GM21447 (cell line): ENCODE data around the gene IFI30.

Source experiments
- ATAC-seq: cut with Tn5 transposase; IDR thresholded peaks from one replicate; pipeline ENCODE4 v1.9.1; 2021; ENCODE audit not compliant: unreplicated experiment

IFI30 gene

GRCh38 chr19:18170714-18171255 is 2.8 kb upstream of the IFI30 start:
- ATAC-seq: no peak

- ATAC-seq: no peak
These were observed 1.8 kb upstream of the IFI30 start for GRCh38 chr19:18171605-18172327.

- ATAC-seq: no peak
These were observed 1.1 kb upstream of the IFI30 start for GRCh38 chr19:18172331-18173053.

- ATAC-seq: peak; percentile 3
These were observed 500 bp upstream of the IFI30 start for GRCh38 chr19:18173054-18173571.

- ATAC-seq: no peak
These were observed 1.4 kb downstream of the IFI30 start for GRCh38 chr19:18174983-18175382.

GRCh38 chr19:18176367-18177310 is 3.0 kb downstream of the IFI30 start:
- ATAC-seq: no peak

GRCh38 chr19:18179957-18180356 is 6.3 kb downstream of the IFI30 start:
- ATAC-seq: no peak

GRCh38 chr19:18183529-18183928 is 9.9 kb downstream of the IFI30 start:
- ATAC-seq: no peak

- no peak for ATAC-seq
These were observed 11.9 kb downstream of the IFI30 start for GRCh38 chr19:18185538-18185937.

GRCh38 chr19:18190278-18190677 is 16.7 kb downstream of the IFI30 start:
- no peak for ATAC-seq

GRCh38 chr19:18191640-18192062 is 18.0 kb downstream of the IFI30 start:
- ATAC-seq: no peak

- peak; percentile 81 for ATAC-seq
These were observed 19.2 kb downstream of the IFI30 start, which contains the start of gene MPV17L2 for GRCh38 chr19:18192673-18193387. Gene MPV17L2 (plus strand): TSS chr19:18193218. CDS start chr19:18193282, 64 bp downstream.

GRCh38 chr19:18193388-18194180 is 20.0 kb downstream of the IFI30 start:
- ATAC-seq: no peak

GRCh38 chr19:18194181-18194530 is 20.5 kb downstream of the IFI30 start:
- no peak for ATAC-seq

GRCh38 chr19:18194554-18195238 is 21.1 kb downstream of the IFI30 start:
- ATAC-seq: no peak

- ATAC-seq: no peak
These were observed 22.9 kb downstream of the IFI30 start for GRCh38 chr19:18196511-18196845.

- ATAC-seq: no peak
These were observed 23.7 kb downstream of the IFI30 start for GRCh38 chr19:18197306-18197705.

GRCh38 chr19:18197941-18198340 is 24.3 kb downstream of the IFI30 start:
- ATAC-seq: no peak

- ATAC-seq: no peak
These were observed 24.8 kb downstream of the IFI30 start for GRCh38 chr19:18198374-18198773.
